ENCODE data around the gene CA12. TPM values are rescaled to one million over a fixed set of nuclear protein-coding genes. Genes with fewer than 3 reads are reported as not detected.

Gene CA12
- total and polyA plus RNA-seq, 10 of the 15 experiments (the other 5 are each of a cell fraction or from before 2014, with no cell fraction given) = 0.03 to 0.10 TPM; not detected in 8

DNA sequence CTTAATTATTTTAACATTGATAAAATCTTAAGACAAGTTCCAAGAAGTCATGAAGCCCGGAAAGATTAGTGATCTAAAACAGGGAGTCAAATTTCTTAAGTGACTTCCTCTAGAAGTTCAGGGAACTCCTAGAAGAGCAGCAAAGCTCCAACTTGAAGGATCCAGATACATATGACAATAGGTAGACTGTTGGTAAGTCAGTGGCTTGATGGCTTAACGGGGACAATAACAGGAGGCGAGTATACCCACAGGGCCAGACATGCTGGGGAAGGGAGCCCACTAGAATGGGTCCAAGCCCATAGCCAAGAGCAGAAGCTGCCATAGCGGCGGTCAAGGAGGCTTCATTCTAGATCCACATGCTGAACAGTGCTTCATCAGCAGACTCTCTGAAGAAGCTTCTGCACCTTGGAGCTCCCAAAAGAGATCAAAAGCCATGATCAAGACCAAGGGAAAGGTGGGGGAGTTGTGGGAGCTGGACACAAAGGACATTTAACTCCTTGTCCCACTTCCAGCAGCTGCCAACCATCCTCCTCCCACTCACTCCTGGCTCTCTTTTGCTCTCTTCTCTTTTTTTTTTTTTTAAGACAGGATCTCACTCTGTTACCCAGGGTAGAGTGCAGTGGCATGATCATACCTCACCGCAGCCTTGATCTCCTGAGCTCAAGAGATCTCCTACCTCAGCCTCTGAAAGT, 10.2 kb upstream of the CA12 start:
- in situ Hi-C loops (cut with MboI) = no loop called here
- ChIA-PET SMC1A (ENCODE audit: uncharacterized antibody, unreplicated experiment) (interaction anchor here (1.1 to 2.1 kb wide), 2 partner anchors 30 to 101 kb away, joined by 5 read pairs; no protein-coding TSS in a partner anchor), RAD21 (ENCODE audit: unreplicated experiment) (interaction anchor here (0.7 kb wide), 1 partner anchor 1308 kb away, joined by 4 read pairs; no protein-coding TSS in a partner anchor), CTCF (interaction anchor here (0.9 to 1.8 kb wide), 4 partner anchors 10 to 103 kb away, joined by 3 to 6 read pairs (median 4); no protein-coding TSS in a partner anchor), POLR2A (no interaction called here)
- WGBS (ENCODE audit: insufficient coverage, insufficient replicate concordance, low lambda C conversion rate, missing lambda C conversion rate) = 44% methylated on average over 6 of the region's 6 CpGs
- Histone ChIP-seq H3K9ac (ENCODE audit: control insufficient read depth, insufficient read depth, low read length) (no peak overlapping the region), H3K27me3 (replicated peaks in 1 of 2; ENCODE audit: control insufficient read depth in 2 of 2, insufficient read depth in 2 of 2, low read length in 1 of 2) (peaks cover 0 to 4% of the 10 kb centered on the region in 2 experiments; a peak in 2 of 4 replicates), H3K27ac (ENCODE audit: control insufficient read depth, insufficient read depth) (no peak overlapping the region), H3K79me2 (ENCODE audit: control insufficient read depth, insufficient read depth, low read length) (no peaks in the 10 kb centered on the region), H2AFZ (ENCODE audit: control insufficient read depth, low read depth, low read length) (no peak overlapping the region), H3K36me3 (ENCODE audit: control insufficient read depth in 2 of 2, insufficient read depth in 2 of 2, low read length in 1 of 2) (no peaks in the 10 kb centered on the region), H3K4me2 (ENCODE audit: control insufficient read depth, insufficient read depth) (no peak overlapping the region), H3K4me1 (ENCODE audit: control insufficient read depth, insufficient read depth, low read length) (no peaks in the 10 kb centered on the region; the same call in 1 of the 2 replicates), H3K9me3 (replicated peaks; ENCODE audit: control insufficient read depth, insufficient read depth, low read length) (no peaks in the 10 kb centered on the region), H3K4me3 (no peak overlapping the region), H4K20me1 (ENCODE audit: control insufficient read depth, insufficient read depth) (no peaks in the 10 kb centered on the region)
- BruUV-seq (replicated peaks) = no TSS peak
- no peak for TF ChIP-seq SREBF2 (IDR thresholded peaks at IDR 0.05; ENCODE audit: low read length)
- TF ChIP-seq MTA3 (IDR thresholded peaks at IDR 0.05; ENCODE audit: borderline replicate concordance, low read length) = no peak
- TF ChIP-seq, protein P1, sequence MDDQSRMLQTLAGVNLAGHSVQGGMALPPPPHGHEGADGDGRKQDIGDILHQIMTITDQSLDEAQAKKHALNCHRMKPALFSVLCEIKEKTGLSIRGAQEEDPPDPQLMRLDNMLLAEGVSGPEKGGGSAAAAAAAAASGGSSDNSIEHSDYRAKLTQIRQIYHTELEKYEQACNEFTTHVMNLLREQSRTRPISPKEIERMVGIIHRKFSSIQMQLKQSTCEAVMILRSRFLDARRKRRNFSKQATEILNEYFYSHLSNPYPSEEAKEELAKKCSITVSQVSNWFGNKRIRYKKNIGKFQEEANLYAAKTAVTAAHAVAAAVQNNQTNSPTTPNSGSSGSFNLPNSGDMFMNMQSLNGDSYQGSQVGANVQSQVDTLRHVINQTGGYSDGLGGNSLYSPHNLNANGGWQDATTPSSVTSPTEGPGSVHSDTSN (IDR thresholded peaks at IDR 0.05; ENCODE audit: insufficient replicate concordance, low read depth, low read length) = no peak
- TF ChIP-seq CREM (IDR thresholded peaks at IDR 0.05; ENCODE audit: low read depth) = no peak
- TF ChIP-seq YY1 (IDR thresholded peaks at IDR 0.05; ENCODE audit: low read depth, low read length) = no peak
- no peak for TF ChIP-seq NR2F1 (conservative IDR thresholded peaks at IDR 0.05)
- no peak for TF ChIP-seq SIN3A (IDR thresholded peaks at IDR 0.05; ENCODE audit: low read depth, low read length)
- DNase-seq (ENCODE audit: low read depth, low spot score) (no peak), ATAC-seq (no peak), FAIRE-seq (no peak)
- intact Hi-C loops (cut with micrococcal nuclease; ENCODE audit: unreplicated experiment) = no loop called here
